Ovary (tissue), 3 donors: ENCODE measurements around the gene RYR2.

Experiments used
- CTCF ChIP-seq, 3 donors: fragments of 450-650 bp in 2 of 3; fragments of 200-600 bp in 1 of 3; IDR thresholded peaks; one replicate each; pipeline versions ENCODE4 v1.5.1 to v1.8.0; 2016 to 2022; ENCODE audit warnings: antibody characterized with exemption in 3 of 3, mild to moderate bottlenecking in 1 of 3
- EP300 ChIP-seq: sonication (generic); formaldehyde crosslinking; IDR thresholded peaks from one replicate; pipeline ENCODE4 v1.6.1; 2017; ENCODE audit warnings: antibody characterized with exemption
- POLR2A ChIP-seq: fragments of 450-650 bp; IDR thresholded peaks from one replicate; pipeline ENCODE4 v1.6.1; 2017; ENCODE audit warnings: antibody characterized with exemption, mild to moderate bottlenecking, moderate library complexity
- donor health status: DM: no; HTN: no; CAD: no.

- no peak for TF ChIP-seq CTCF (IDR thresholded peaks at IDR 0.05)
- no peak for TF ChIP-seq EP300
- no peak for TF ChIP-seq POLR2A
Observed at GRCh38 chr1:237411621-237412020, 369.6 kb downstream of the RYR2 start.
